Measurements from ENCODE around the gene ZRANB2. TPM values are rescaled to one million over a fixed set of nuclear protein-coding genes. Genes with fewer than 3 reads are reported as not detected.

ZRANB2 gene
- total RNA-seq, 1 donor from 2014 or later = 94.0 TPM

DNA sequence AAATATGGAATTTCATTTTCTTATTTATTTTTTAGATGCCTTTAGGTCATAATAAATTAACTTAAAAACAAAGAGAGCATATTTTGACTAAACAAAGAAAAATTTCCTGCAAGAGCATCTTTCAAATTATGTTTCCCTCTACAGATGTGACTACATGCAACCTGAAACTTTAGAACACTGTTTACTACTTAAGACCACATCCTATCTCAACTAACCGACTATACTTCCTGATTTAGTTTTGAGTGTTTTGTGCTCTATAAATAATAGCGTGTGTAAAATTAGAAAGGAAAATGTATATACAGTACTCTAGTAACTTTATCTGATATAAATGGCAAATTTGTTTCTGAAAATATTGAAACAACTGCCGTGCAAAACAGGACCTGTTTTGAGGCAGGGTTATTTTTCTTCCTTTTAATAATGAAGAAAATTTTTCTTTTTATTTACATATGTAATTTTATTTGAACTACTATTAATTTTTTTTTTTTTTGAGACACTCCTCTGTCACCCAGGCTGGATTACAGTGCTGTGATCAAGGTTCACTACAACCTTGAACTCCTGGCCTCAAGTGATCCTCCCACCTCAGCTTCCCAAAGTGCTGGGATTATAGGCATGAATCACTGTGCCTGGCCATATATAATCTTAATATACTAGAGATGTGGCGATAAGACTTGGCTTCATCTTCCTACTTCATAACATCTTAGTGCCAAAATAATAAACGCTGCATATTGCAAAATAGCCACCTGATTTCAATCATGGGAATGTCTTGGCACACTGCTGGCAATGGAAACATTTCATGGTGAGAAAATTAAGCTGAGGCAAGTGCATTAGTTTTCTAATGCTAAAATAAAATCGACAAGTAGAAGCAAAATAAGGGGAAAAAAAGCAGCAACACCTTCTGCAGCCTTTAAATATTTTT, 12.3 kb downstream of the ZRANB2 start:
- DNase-seq = no peak

DNA sequence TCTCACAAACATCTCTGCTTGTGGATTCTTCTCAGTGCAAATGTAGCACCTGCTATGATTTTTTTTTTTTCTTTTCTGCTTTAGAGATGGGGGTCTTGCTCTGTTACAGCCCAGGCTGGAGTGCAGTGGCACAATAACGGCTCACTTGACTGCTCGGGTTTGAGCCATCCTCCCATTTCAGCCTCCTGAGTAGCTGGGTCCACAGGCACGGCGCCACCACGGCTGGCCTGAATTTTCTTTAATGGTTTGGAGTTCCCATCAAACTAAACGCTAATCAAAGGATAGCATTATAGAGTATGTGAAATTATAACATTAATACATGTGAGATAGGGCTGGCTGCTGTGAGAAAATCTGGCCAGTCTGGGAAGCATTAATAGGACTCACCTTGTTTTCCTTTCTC, 26.0 kb downstream of the ZRANB2 start:
- no peak for DNase-seq

DNA sequence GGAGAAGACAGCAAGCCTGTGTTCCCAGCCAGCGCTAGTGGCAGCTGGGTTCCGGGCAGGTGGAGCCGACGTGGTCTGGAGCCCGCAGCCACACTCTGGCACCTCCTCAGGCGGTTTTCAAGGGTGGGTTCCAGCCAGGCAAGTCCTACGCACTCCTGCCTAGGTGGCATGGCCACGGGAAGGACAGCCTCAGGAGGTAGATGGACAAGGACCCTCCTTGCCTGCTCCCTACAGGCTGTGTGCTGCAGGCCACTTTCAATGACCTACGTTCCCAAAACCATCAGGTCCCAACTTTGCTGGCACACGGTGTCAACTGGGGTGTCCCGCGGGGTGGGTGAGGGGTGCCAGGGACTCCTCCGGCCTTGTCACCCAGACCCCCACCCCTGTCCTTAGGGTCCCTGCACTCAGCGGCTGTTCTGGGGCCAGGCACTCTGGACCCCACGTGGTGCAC, 26.5 kb downstream of the ZRANB2 start:
- no peak for DNase-seq

DNA sequence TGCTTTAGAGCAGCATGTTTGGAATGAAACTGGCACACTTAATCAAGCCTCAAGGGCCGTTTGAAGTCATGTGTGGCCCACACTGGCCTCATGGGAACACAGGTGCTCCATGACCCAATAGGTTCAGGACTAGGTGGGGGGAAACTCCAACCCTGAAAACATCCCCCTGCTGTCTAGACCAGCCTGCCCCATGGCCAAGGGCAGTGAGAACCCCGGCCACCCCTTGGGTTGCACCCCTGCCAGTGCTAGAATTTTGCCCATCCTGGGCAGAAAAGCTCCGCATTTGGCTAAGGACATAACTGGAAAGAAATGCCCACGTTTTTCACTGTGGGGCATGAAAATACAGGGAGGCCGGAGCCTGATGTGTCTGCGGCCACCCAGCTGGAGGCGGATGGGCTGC, 27.1 kb downstream of the ZRANB2 start:
- DNase-seq = no peak

DNA sequence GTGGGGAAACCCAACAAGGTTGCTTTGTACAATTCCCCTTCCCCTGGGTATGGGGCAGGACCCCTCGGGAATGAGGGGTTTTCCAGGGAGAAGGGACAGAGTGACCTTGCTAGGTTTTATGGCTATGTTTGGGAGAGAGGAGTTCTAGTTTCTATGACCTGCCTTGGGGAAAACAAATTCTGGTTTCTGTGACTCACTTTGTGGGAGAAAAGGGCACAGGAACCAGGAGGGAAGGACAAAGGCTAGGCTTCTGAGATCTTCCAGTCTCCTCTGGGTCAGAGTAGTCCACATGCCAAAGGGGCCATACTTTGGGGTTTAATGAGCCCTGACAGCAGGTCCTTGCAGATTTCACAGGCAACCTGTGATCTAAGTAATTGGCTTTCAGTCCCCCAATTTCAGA, 27.7 kb downstream of the ZRANB2 start:
- DNase-seq = no peak

DNA sequence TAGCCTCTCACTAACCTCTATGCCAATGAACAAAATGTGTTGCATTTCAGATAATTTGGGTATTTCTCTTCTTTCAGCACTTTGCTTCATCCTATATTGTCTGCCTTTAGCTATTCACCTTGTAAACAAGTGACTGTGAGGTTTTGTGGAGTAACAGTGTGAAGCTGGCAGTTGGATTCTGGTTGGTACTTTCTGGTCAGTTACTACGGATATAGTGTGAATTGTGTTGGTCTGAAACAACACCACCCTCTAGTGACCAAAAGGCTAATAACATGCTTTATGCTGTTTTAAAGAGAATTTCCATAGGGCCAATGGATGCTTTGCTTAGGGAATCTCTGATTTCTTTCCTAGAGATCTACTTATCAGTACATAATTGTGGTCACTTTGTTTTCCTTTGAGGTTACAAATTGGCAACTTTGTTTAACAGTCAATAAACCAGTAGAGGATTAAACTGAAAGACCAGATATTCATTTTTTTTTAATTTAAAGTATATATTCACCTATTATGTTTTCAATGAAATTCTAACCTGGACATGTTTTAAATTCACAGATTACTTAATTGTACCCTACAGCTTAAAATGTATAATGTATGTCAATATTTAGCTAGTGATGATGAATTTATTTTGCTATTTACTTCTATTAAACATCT, 30.8 kb downstream of the ZRANB2 start:
- peak; percentile 87 for DNase-seq

DNA sequence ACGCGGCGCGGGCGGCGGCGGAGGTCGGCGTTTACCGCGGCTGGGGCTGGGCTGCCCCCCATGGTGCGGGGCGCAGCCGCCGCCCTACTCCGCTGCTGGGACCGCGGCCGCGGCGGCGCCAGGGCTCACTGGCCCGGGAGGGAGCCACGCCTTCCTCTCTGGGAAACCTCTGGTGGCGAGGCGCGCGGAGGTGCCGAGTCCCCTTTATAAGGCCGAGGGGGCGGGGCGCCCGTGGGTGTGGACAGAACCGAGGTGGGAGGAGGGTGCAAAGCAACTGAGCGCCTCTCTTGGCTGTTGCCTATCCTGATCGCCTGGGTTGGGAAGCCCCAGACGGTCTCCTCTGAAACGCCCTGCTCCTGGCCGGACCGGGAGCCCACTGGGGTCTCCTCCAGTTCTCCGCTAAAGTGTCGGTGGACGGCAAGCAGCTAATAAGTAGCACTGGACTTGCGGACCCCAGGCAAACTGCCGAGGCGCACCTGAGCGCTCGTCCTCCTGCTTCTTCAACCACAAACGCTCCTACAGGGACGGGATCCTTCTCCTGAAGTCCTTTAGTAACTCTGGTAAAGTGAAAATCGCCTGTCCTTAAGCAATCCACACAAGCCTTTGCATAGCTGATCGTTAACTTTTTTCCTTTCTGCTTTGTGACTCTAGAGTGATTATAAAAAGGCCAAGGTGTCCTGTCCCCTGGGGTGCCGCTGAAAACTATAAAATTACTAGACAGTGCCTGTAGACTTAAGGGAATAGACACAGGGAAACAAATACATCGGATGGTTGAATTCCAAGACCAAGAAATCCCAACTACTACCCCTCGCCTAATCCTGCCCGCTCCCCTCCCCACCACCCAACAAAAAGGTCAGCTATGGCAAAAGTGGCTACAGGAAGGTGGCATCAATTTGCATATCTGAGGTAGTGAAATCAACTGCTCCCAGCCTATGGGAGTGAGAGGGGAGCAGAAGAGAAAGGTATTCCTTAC, 32.9 kb downstream of the ZRANB2 start, which contains the start of gene PTGER3:
PTGER3 (minus strand) TSS at position 182 of the 973 bp plus-strand sequence. CDS start 239 bp downstream, outside the sequence.
- peak; percentile 56 for DNase-seq

DNA sequence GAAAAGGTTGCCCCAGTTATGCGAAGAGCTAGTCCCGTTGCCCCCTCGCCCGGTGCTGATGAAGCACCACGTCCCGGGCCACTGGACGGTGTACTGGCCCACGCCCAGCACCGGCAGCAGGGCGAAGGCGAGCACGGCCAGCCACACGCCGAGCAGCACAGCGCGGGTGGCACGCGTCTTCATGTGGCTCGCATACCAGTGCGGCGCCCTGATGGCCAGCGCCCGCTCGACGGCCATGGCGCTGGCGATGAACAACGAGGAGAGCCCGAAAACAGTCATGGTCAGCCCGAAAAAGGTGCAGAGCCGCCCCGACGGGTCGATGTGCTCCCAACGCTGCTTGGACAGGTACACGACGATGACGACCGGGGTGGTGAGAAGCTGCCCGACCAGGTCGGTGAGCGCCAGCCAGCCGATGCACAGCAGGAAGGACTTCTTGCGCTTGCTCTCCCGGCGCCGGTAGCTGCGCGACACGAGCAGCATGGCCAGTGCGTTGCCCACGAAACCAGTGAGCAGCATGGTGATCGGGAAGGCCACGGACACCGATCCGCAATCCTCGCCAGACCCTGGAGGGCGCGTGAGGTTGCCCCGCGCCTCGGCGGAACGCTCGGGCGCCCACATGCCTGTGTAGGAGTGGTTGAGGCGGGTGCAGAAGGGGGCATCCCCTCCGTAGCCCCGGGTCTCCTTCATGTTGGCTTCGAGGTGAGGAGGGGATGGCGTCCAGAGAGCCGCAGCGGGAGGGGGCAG, 33.8 kb downstream of the ZRANB2 start:
- no peak for DNase-seq

DNA sequence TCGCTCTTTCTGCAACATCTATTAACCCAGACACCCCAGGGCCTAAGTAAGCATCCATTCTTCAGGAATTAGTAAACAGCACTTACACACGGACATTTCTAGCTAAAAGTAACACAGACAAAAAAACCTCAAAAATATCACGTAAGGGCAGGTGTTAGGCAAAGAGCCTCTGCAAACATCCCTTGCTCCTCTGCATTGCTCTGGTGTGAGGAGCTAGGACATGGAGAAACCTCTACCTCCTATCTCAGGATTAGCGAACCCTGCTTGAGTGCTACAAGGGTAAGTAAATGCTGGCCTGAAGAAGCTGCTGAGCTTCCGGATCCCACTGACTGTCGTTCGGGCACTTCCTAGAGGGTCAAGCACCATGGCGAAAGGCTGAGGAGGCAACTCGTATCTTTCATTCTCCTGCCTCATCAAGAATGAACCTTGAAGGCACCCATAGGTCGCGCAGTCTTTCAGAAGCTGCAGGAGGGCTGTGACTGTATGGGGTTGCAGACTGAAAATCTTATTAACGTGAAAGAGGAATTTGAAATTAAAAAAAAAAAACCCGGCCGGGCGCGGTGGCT, 35.3 kb downstream of the ZRANB2 start:
- no peak for DNase-seq

DNA sequence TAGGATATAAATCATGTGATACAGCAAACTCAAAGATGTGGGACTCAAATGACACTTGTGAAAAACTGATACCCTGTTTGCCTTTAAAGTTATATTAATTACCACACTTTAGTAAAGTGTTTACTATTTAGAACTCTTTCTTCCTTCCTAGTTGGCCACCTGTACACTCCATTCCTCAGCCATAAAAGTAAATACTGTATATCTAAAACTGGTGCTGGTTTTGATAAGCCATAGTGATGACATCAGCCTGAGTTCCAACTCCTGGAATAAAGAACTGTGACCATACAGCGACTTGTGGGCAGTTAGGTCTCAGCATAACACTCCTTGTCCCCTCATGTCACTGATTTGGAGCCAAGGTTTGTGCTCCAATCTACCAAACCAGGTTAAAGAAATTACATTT, 36.0 kb downstream of the ZRANB2 start:
- DNase-seq = no peak

DNA sequence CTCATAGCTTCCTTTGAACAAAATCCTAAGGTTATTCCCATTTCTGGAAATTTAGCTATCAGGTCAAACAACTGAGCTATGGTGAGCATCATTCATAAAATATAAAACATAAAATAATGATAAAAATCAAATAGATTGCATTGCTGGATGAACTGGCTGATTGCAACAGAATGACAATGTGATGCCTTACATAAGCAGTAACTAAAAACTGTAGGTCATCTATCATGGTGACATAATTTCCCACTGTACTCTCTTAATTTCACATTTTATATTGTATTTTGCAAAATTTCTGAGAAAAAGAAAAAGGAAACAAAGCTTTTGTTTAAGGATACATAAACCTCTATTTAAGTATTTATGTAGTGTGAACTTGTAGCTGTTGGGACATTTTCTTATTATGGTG, 37.8 kb downstream of the ZRANB2 start:
- DNase-seq = no peak

DNA sequence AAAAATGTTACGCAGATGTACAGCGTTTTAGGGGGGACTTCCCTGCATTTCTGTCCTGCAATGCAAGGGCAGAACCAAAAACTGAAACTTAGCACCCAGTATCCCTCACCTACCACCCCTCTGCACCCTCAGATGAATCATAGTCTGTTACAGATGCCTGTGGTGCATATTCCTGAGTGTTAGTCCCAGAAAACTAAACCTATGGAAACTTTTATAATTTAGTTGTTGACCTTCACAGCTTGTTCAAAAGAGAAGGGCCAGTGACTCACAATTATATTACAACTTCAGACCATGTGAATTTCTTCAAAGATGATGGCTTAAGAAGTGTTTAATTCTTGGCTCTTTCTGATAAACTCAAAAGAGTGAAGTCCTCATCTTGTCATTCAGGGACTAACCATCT, 39.0 kb downstream of the ZRANB2 start:
- DNase-seq = no peak

DNA sequence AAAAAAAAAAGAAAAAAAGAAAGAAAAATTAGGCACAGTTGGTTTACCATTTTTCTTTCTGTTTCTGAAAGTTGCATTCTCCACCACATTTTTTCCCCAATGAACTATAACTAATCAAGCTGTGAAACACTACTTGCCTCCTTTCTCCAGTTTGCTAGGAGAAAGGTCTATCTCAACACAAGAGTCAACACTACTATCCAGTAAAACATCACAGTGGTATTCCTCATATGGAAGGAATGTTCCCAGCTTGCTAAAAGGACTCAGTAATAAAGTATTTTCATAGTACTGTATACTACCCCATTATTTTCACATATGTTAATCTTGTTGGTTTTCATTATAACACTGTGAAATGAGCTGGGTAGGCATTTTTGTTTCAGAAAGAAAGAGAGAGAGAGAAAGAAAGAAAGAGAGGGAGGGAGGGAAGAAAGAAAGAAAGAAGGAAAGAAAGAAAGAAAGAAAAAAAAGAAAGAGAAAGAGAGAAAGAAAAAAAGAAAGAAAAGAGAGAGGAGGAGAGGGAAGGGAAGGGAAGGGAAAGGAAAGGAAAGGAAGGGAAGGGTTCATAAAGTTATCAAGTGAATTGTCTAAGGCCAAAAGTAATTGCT, 41.1 kb downstream of the ZRANB2 start:
- no peak for DNase-seq

DNA sequence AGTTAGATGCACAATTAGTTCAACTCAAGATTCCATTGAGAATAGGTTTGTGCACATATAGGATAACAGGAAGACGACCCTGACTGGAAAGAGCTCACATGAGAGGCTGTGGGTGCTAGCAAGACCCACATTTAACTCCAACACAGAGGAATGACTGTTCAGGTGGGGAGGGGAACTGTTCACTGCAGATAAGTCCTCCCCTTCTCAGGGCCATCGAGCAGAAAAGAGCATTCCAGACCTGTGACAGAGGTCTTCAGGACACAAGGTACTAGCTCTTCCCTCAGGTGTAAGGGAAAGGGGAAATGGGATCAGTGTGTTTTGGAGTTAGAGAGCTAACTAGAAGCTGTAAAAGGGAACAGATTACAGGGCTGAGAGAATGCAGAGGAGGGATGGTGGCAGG, 41.9 kb downstream of the ZRANB2 start:
- DNase-seq = no peak

DNA sequence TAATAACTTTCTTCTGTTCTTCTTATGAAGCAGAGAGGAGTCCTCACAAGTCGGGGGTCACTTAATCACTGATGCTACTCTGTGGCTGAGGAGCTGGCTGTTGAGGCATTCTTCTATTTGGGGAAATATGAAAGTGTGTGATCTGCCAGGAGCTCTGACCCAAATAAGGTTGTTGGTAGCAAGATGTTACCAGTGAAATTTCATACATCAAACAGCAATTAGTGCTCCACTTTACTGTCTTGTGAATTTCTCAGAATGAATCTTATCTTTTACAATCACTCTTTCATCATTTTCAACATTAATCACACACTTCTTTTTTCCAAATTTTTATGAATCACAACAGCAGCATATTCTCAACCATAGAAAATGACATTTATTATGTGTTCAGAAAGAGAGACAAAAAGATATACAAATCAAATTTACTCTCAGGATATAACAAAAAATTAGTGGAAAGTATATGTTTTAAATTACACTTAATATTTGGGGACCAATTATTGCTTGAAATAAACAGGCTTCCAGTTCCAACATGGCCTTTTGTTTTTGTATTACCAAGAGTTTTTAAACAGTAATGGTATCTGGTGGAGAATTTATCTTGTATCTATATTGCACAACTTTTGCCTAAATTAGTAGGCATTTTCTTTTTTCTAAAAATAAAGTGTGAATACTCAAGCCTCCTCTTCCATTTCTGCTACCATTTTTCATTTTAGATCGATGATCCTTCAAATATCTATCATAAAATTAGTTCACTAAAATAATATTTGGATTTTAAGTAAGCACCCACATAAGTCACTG, 42.8 kb downstream of the ZRANB2 start:
- no peak for DNase-seq

DNA sequence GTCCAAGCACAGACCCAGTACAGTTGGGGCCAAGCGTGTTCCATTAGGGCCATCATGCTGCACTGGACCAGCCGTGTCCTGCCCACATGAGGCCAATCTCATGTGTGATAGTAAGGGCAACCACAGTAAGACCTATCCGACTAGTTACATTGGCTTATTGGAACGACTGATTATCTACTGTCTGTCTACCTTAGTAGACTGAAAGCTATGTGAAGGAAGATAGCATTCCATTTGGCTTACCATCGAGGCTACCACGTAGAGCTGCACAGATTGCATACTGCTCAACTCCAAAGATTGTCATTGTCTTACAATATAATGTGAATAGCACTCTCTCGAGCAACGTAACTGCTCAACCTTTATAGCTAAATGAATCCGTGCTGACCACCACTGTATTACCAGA, 43.8 kb downstream of the ZRANB2 start:
- DNase-seq = no peak

DNA sequence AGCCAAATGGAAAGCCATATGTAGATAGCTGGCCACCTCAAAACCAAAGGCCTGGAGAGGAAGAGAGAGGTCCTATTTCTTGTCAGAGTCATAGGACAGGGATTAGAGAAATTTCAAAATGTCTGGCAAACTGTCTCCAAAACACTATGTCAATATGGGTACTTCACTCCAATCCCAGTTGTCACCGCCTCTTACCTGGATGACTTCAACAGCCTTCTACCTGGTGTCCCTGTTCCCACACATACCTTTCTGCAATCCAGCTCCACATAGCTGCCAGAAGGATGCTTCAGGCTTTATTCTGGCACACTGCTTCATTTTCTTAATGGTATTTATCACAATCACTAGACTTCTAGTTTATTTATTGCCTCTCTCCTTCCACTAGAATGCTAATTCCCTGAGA, 47.7 kb downstream of the ZRANB2 start:
- no peak for DNase-seq

DNA sequence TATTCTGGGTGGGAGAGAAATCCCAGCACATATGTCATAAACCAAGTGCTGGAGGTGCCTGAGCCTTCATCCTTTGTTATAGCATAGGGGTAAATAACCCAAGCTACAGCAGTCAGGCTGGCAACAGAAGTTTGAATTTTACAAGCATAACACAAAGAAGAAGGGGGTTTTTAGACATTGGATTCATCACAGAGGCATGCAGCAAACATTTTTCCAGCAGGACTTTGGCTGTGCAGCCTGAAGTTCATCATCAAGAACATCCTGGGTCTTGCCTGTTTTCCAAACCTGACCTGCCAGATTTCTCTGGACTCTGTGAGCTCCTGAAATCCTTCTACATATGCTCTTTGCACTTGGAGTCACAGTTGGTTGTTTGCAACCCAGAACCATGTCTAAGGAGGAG, 49.4 kb downstream of the ZRANB2 start:
- DNase-seq = no peak

DNA sequence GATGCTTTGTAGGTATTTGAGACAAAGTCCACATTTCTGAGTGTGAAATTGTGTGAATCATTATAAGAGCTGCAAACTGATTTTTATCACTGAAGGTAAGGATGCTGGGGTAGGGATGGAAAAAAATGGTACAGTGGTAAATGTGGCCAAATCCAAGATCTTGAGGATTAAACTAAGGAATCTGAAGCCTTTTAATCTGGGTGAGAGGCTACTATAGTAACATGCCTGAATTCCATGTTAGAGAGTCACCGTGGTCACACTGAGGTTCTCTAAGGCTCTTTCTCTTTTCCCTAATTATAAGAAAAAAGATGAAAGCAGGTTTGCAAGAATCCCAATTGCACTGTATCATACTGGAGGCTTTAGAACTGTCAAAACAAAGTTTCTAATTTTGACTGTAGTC, 50.8 kb downstream of the ZRANB2 start:
- DNase-seq = no peak

DNA sequence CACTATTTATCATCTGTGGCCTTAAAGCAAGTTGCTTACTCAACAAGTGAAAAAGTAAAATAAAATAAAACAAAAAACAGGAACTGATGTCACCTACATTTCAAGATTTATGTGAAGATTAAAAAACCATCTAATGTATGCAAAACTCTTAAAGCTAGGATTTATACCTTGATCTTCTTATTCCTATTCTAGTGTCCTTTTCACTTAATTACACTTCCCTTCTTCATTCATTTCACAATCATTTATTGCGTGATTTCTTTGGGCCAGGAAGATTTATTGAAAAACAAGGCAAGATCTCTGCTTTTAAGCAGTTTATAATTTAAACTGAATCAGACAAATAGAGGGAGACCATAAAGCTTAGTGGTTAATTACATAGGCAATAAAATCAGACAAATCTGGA, 51.9 kb downstream of the ZRANB2 start:
- no peak for DNase-seq

Data from tongue (tissue), 2 donors.